Gastrocnemius medialis (tissue), 4 donors: ENCODE results near the gene GRIK1.

Experiments used
- POLR2A ChIP-seq, 2 donors: fragments of 450-650 bp; IDR thresholded peaks; one replicate each; pipeline ENCODE4 v1.6.1; 2017; ENCODE audit warnings: antibody characterized with exemption in 2 of 2, mild to moderate bottlenecking in 2 of 2, moderate library complexity in 2 of 2
- TF ChIP-seq, protein P1 (sequence below), 5 experiments: fragments of 450-650 bp in 3 of 5; fragments of 200-600 bp in 2 of 5; sonication (generic) in 2 of 5; IDR thresholded peaks in 4 of 5; conservative IDR thresholded peaks in 1 of 5; 1 replicate in 4 of 5; 2 replicates in 1 of 5; pipeline ENCODE4 v1.5.1; 2016 to 2019; ENCODE audit warnings: antibody characterized with exemption in 5 of 5, mild to moderate bottlenecking in 3 of 5, moderate library complexity in 3 of 5

- TF ChIP-seq, protein P1, sequence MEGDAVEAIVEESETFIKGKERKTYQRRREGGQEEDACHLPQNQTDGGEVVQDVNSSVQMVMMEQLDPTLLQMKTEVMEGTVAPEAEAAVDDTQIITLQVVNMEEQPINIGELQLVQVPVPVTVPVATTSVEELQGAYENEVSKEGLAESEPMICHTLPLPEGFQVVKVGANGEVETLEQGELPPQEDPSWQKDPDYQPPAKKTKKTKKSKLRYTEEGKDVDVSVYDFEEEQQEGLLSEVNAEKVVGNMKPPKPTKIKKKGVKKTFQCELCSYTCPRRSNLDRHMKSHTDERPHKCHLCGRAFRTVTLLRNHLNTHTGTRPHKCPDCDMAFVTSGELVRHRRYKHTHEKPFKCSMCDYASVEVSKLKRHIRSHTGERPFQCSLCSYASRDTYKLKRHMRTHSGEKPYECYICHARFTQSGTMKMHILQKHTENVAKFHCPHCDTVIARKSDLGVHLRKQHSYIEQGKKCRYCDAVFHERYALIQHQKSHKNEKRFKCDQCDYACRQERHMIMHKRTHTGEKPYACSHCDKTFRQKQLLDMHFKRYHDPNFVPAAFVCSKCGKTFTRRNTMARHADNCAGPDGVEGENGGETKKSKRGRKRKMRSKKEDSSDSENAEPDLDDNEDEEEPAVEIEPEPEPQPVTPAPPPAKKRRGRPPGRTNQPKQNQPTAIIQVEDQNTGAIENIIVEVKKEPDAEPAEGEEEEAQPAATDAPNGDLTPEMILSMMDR (IDR thresholded peaks at IDR 0.05 in 4 of 5, conservative IDR thresholded peaks at IDR 0.05 in 1 of 5) = no peak
- no peak for TF ChIP-seq POLR2A (IDR thresholded peaks at IDR 0.05)
These were observed 162.6 kb downstream of the GRIK1 start for GRCh38 chr21:29777160-29777559.
